ENCODE measurements around the gene IL17RA.
A peak's percentile ranks its signal among the peaks of the same experiment; 100 is the strongest.

Gene IL17RA

GRCh38 chr22:17083255-17083654 lies 1.5 kb upstream of the IL17RA start:
- no peak for DNase-seq (ENCODE audit: low spot score)

- no peak for DNase-seq (ENCODE audit: low spot score)
Measured at GRCh38 chr22:17083811-17084441, 874 bp upstream of the IL17RA start.

GRCh38 chr22:17085277-17086181 lies 729 bp downstream of the IL17RA start:
- DNase-seq (ENCODE audit: low spot score): peak; percentile 29

- no peak for DNase-seq (ENCODE audit: low spot score)
Measured at GRCh38 chr22:17086296-17086695, 1.5 kb downstream of the IL17RA start.

GRCh38 chr22:17086788-17087497 lies 2.1 kb downstream of the IL17RA start:
- DNase-seq (ENCODE audit: low spot score): no peak

- DNase-seq (ENCODE audit: low spot score): no peak
Measured at GRCh38 chr22:17087498-17088131, 2.8 kb downstream of the IL17RA start.

- DNase-seq (ENCODE audit: low spot score): no peak
Measured at GRCh38 chr22:17090550-17090949, 5.8 kb downstream of the IL17RA start.

- no peak for DNase-seq (ENCODE audit: low spot score)
Measured at GRCh38 chr22:17091851-17092250, 7.1 kb downstream of the IL17RA start.

- no peak for DNase-seq (ENCODE audit: low spot score)
Measured at GRCh38 chr22:17093081-17093480, 8.3 kb downstream of the IL17RA start.

- DNase-seq (ENCODE audit: low spot score): no peak
Measured at GRCh38 chr22:17095538-17095937, 10.7 kb downstream of the IL17RA start.

GRCh38 chr22:17096071-17096470 lies 11.3 kb downstream of the IL17RA start:
- DNase-seq (ENCODE audit: low spot score): no peak

GRCh38 chr22:17097062-17097461 lies 12.3 kb downstream of the IL17RA start:
- DNase-seq (ENCODE audit: low spot score): no peak

- no peak for DNase-seq (ENCODE audit: low spot score)
Measured at GRCh38 chr22:17097701-17098100, 12.9 kb downstream of the IL17RA start.

- no peak for DNase-seq (ENCODE audit: low spot score)
Measured at GRCh38 chr22:17098379-17098819, 13.6 kb downstream of the IL17RA start.

GRCh38 chr22:17100621-17101020 lies 15.8 kb downstream of the IL17RA start:
- DNase-seq (ENCODE audit: low spot score): no peak

GRCh38 chr22:17101475-17102296 lies 16.9 kb downstream of the IL17RA start:
- no peak for DNase-seq (ENCODE audit: low spot score)

- DNase-seq (ENCODE audit: low spot score): no peak
Measured at GRCh38 chr22:17102297-17102667, 17.5 kb downstream of the IL17RA start.

GRCh38 chr22:17103351-17103750 lies 18.6 kb downstream of the IL17RA start:
- no peak for DNase-seq (ENCODE audit: low spot score)

- DNase-seq (ENCODE audit: low spot score): no peak
Measured at GRCh38 chr22:17104336-17104935, 19.6 kb downstream of the IL17RA start.

- DNase-seq (ENCODE audit: low spot score): no peak
Measured at GRCh38 chr22:17105143-17106129, 20.6 kb downstream of the IL17RA start.
